ENCODE data around the gene SLX4.
A peak's percentile ranks its signal among the peaks of the same experiment; 100 is the strongest.

The SLX4 gene

GRCh38 chr16:3578610-3579551 lies 32.5 kb downstream of the SLX4 start:
- Histone ChIP-seq H2BK120ac (ENCODE audit: low read depth, low read length) (peak overlapping the region; percentile 82), H4K91ac (ENCODE audit: low read depth, low read length, poor library complexity) (no peak overlapping the region), H3K9ac (ENCODE audit: low read depth, low read length, poor library complexity) (peak overlapping the region; percentile 79), H3K23ac (ENCODE audit: low read depth, low read length, poor library complexity) (peak overlapping the region; percentile 6), H3K36me3 (replicated peaks in 1 of 2; ENCODE audit: control insufficient read depth in 2 of 2, insufficient read depth in 2 of 2, low read length in 2 of 2) (peaks cover 18 to 30% of the 10 kb centered on the region in 2 donors), H3K9me3 (replicated peaks in 1 of 2; ENCODE audit: control insufficient read depth in 2 of 2, insufficient read depth in 1 of 2, low read depth in 1 of 2, low read length in 2 of 2) (no peaks in the 10 kb centered on the region), H3K79me1 (ENCODE audit: low read depth, low read length) (peaks cover 6% of the 10 kb centered on the region), H3K27me3 (ENCODE audit: control insufficient read depth in 3 of 3, insufficient read depth in 3 of 3, low read depth in 1 of 3, low read length in 3 of 3) (no peaks in the 10 kb centered on the region), H2BK12ac (ENCODE audit: low read length) (peak overlapping the region; percentile 4), H2BK5ac (ENCODE audit: low read length) (peak overlapping the region; percentile 62), H2BK15ac (ENCODE audit: low read length) (peak overlapping the region; percentile 78), H3K27ac (replicated peaks; ENCODE audit: low read length) (peak overlapping the region; percentile 41), H4K8ac (ENCODE audit: low read depth, low read length) (peak overlapping the region; percentile 100), H3K4me3 (ENCODE audit: low read length in 2 of 2) (no peak overlapping the region), H3K14ac (ENCODE audit: low read length) (peak overlapping the region; percentile 2), H3K18ac (ENCODE audit: low read length) (peak overlapping the region; percentile 98), H3K4ac (ENCODE audit: low read length) (peak overlapping the region; percentile 90), H2AK5ac (ENCODE audit: low read depth, low read length) (peak overlapping the region; percentile 68), H3K4me1 (ENCODE audit: control insufficient read depth in 2 of 2, insufficient read depth in 1 of 2, low read depth in 1 of 2, low read length in 2 of 2) (peaks cover 8 to 12% of the 10 kb centered on the region in 2 donors), H2AFZ (ENCODE audit: low read length) (peak overlapping the region; percentile 83), H3K4me2 (ENCODE audit: insufficient read depth, low read length, poor library complexity, severe bottlenecking) (no peak overlapping the region)
- WGBS, 2 donors (ENCODE audit: extremely low coverage in 2 of 2, insufficient read length in 2 of 2, insufficient replicate concordance in 1 of 2): no CpG with 5 or more reads among the region's 20 CpGs
- DNase-seq (ENCODE audit: low spot score): peak; percentile 27

GRCh38 chr16:3578121-3578520 lies 33.3 kb downstream of the SLX4 start:
- H3K14ac ChIP-seq (ENCODE audit: low read length): peak overlapping the region; percentile 2
- peak overlapping the region; percentile 62 for H2BK5ac ChIP-seq (ENCODE audit: low read length)
- no peak overlapping the region for H2AFZ ChIP-seq (ENCODE audit: low read length)
- H3K4me2 ChIP-seq (ENCODE audit: insufficient read depth, low read length, poor library complexity, severe bottlenecking): no peak overlapping the region
- H3K79me1 ChIP-seq (ENCODE audit: low read depth, low read length): peaks cover 8% of the 10 kb centered on the region
- H3K9me3 ChIP-seq (replicated peaks in 1 of 2; ENCODE audit: control insufficient read depth in 2 of 2, insufficient read depth in 1 of 2, low read depth in 1 of 2, low read length in 2 of 2): peaks cover 0 to 2% of the 10 kb centered on the region in 2 donors
- peak overlapping the region; percentile 78 for H2BK15ac ChIP-seq (ENCODE audit: low read length)
- H3K4me3 ChIP-seq (ENCODE audit: low read length in 2 of 2): no peak overlapping the region
- peaks cover 8 to 12% of the 10 kb centered on the region in 2 donors for H3K4me1 ChIP-seq (ENCODE audit: control insufficient read depth in 2 of 2, insufficient read depth in 1 of 2, low read depth in 1 of 2, low read length in 2 of 2)
- H3K23ac ChIP-seq (ENCODE audit: low read depth, low read length, poor library complexity): no peak overlapping the region
- H3K18ac ChIP-seq (ENCODE audit: low read length): peak overlapping the region; percentile 98
- H3K27me3 ChIP-seq (ENCODE audit: control insufficient read depth in 3 of 3, insufficient read depth in 3 of 3, low read depth in 1 of 3, low read length in 3 of 3): no peaks in the 10 kb centered on the region
- no peak overlapping the region for H4K8ac ChIP-seq (ENCODE audit: low read depth, low read length)
- H2BK12ac ChIP-seq (ENCODE audit: low read length): no peak overlapping the region
- peak overlapping the region; percentile 82 for H2BK120ac ChIP-seq (ENCODE audit: low read depth, low read length)
- H3K36me3 ChIP-seq (replicated peaks in 1 of 2; ENCODE audit: control insufficient read depth in 2 of 2, insufficient read depth in 2 of 2, low read length in 2 of 2): peaks cover 13 to 23% of the 10 kb centered on the region in 2 donors
- H3K9ac ChIP-seq (ENCODE audit: low read depth, low read length, poor library complexity): peak overlapping the region; percentile 79
- no CpG with 5 or more reads among the region's 8 CpGs for WGBS, 2 donors (ENCODE audit: extremely low coverage in 2 of 2, insufficient read length in 2 of 2, insufficient replicate concordance in 1 of 2)
- no peak overlapping the region for H4K91ac ChIP-seq (ENCODE audit: low read depth, low read length, poor library complexity)
- H2AK5ac ChIP-seq (ENCODE audit: low read depth, low read length): peak overlapping the region; percentile 68
- no peak overlapping the region for H3K27ac ChIP-seq (replicated peaks; ENCODE audit: low read length)
- H3K4ac ChIP-seq (ENCODE audit: low read length): peak overlapping the region; percentile 90
- no peak for DNase-seq (ENCODE audit: low spot score)

GRCh38 chr16:3577302-3577752 lies 34.1 kb downstream of the SLX4 start, which contains the start of gene NLRC3:
NLRC3 (minus strand) TSS chr16:3577403; CDS start chr16:3565036, 12,367 bp downstream.
- no peak within 1 kb of the TSS for H3K14ac ChIP-seq (ENCODE audit: low read length)
- H3K27ac ChIP-seq (replicated peaks; ENCODE audit: low read length): no peak within 1 kb of the TSS
- peaks cover 6 to 15% of the 10 kb centered on the region in 2 donors for H3K36me3 ChIP-seq (replicated peaks in 1 of 2; ENCODE audit: control insufficient read depth in 2 of 2, insufficient read depth in 2 of 2, low read length in 2 of 2)
- H2AFZ ChIP-seq (ENCODE audit: low read length): peak within 1 kb of the TSS; percentile 56
- peak within 1 kb of the TSS; percentile 93 for H2AK5ac ChIP-seq (ENCODE audit: low read depth, low read length)
- H3K9me3 ChIP-seq (replicated peaks in 1 of 2; ENCODE audit: control insufficient read depth in 2 of 2, insufficient read depth in 1 of 2, low read depth in 1 of 2, low read length in 2 of 2): peaks cover 0 to 2% of the 10 kb centered on the region in 2 donors
- H3K27me3 ChIP-seq (ENCODE audit: control insufficient read depth in 3 of 3, insufficient read depth in 3 of 3, low read depth in 1 of 3, low read length in 3 of 3): no peaks in the 10 kb centered on the region
- peak within 1 kb of the TSS; percentile 93 for H3K4ac ChIP-seq (ENCODE audit: low read length)
- no peak within 1 kb of the TSS for H4K91ac ChIP-seq (ENCODE audit: low read depth, low read length, poor library complexity)
- peaks cover 8 to 12% of the 10 kb centered on the region in 2 donors for H3K4me1 ChIP-seq (ENCODE audit: control insufficient read depth in 2 of 2, insufficient read depth in 1 of 2, low read depth in 1 of 2, low read length in 2 of 2)
- H3K18ac ChIP-seq (ENCODE audit: low read length): peak within 1 kb of the TSS; percentile 71
- H3K4me3 ChIP-seq (ENCODE audit: low read length in 2 of 2): no peak within 1 kb of the TSS
- H3K9ac ChIP-seq (ENCODE audit: low read depth, low read length, poor library complexity): no peak within 1 kb of the TSS
- peak within 1 kb of the TSS; percentile 43 for H4K8ac ChIP-seq (ENCODE audit: low read depth, low read length)
- H3K79me1 ChIP-seq (ENCODE audit: low read depth, low read length): peaks cover 8% of the 10 kb centered on the region
- H2BK120ac ChIP-seq (ENCODE audit: low read depth, low read length): peak within 1 kb of the TSS; percentile 82
- peak within 1 kb of the TSS; percentile 97 for H2BK12ac ChIP-seq (ENCODE audit: low read length)
- no peak within 1 kb of the TSS for H3K23ac ChIP-seq (ENCODE audit: low read depth, low read length, poor library complexity)
- no peak within 1 kb of the TSS for H2BK15ac ChIP-seq (ENCODE audit: low read length)
- WGBS, 2 donors (ENCODE audit: extremely low coverage in 2 of 2, insufficient read length in 2 of 2, insufficient replicate concordance in 1 of 2): no CpG with 5 or more reads among the region's 18 CpGs
- no peak for DNase-seq (ENCODE audit: low spot score)
- H3K4me2 ChIP-seq (ENCODE audit: insufficient read depth, low read length, poor library complexity, severe bottlenecking): no peak within 1 kb of the TSS
- no peak within 1 kb of the TSS for H2BK5ac ChIP-seq (ENCODE audit: low read length)

DNA sequence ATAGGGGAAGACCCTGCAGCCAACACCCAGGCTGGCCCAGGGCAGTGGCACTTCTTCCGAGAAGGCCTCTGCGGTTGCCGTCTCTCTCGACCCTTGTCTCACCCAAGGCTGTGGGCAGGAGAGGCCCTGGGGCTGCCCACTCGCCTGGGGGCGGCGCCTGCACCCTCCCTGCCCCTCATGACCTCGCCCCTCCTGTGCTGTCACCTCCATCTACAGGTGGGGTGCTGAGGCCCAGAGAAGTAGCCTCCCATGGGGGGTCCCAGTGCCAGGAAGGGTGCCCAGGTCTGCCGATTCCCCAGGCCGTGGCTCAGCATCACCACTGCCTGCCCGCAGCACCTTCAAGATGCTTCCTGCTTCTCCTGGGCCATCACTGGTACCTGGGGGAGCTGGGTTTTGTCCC lies 35.2 kb downstream of the SLX4 start:
- H3K9me3 ChIP-seq (replicated peaks in 1 of 2; ENCODE audit: control insufficient read depth in 2 of 2, insufficient read depth in 1 of 2, low read depth in 1 of 2, low read length in 2 of 2): peaks cover 0 to 2% of the 10 kb centered on the region in 2 donors
- peak overlapping the region; percentile 93 for H2AK5ac ChIP-seq (ENCODE audit: low read depth, low read length)
- WGBS, 2 donors (ENCODE audit: extremely low coverage in 2 of 2, insufficient read length in 2 of 2, insufficient replicate concordance in 1 of 2): no CpG with 5 or more reads among the region's 11 CpGs
- no peaks in the 10 kb centered on the region for H3K27me3 ChIP-seq (ENCODE audit: control insufficient read depth in 3 of 3, insufficient read depth in 3 of 3, low read depth in 1 of 3, low read length in 3 of 3)
- H2BK120ac ChIP-seq (ENCODE audit: low read depth, low read length): no peak overlapping the region
- no peak overlapping the region for H2BK12ac ChIP-seq (ENCODE audit: low read length)
- H2BK5ac ChIP-seq (ENCODE audit: low read length): no peak overlapping the region
- H3K18ac ChIP-seq (ENCODE audit: low read length): peak overlapping the region; percentile 71
- H3K27ac ChIP-seq (replicated peaks; ENCODE audit: low read length): no peak overlapping the region
- H4K91ac ChIP-seq (ENCODE audit: low read depth, low read length, poor library complexity): no peak overlapping the region
- H2BK15ac ChIP-seq (ENCODE audit: low read length): no peak overlapping the region
- no peak overlapping the region for H3K14ac ChIP-seq (ENCODE audit: low read length)
- H3K36me3 ChIP-seq (replicated peaks in 1 of 2; ENCODE audit: control insufficient read depth in 2 of 2, insufficient read depth in 2 of 2, low read length in 2 of 2): peaks cover 2 to 7% of the 10 kb centered on the region in 2 donors
- no peak overlapping the region for H3K4ac ChIP-seq (ENCODE audit: low read length)
- no peak overlapping the region for H3K4me3 ChIP-seq (ENCODE audit: low read length in 2 of 2)
- H3K79me1 ChIP-seq (ENCODE audit: low read depth, low read length): peaks cover 5% of the 10 kb centered on the region
- no peak overlapping the region for H2AFZ ChIP-seq (ENCODE audit: low read length)
- no peak overlapping the region for H3K23ac ChIP-seq (ENCODE audit: low read depth, low read length, poor library complexity)
- DNase-seq (ENCODE audit: low spot score): no peak
- peaks cover 8 to 12% of the 10 kb centered on the region in 2 donors for H3K4me1 ChIP-seq (ENCODE audit: control insufficient read depth in 2 of 2, insufficient read depth in 1 of 2, low read depth in 1 of 2, low read length in 2 of 2)
- H3K4me2 ChIP-seq (ENCODE audit: insufficient read depth, low read length, poor library complexity, severe bottlenecking): no peak overlapping the region
- H4K8ac ChIP-seq (ENCODE audit: low read depth, low read length): no peak overlapping the region
- no peak overlapping the region for H3K9ac ChIP-seq (ENCODE audit: low read depth, low read length, poor library complexity)
